OCI-M1 (cell line): ENCODE results near the gene CHRNG.

Experiments
- DNase-seq: peaks from one replicate; lab custom pipeline; 2025; lab: John Stamatoyannopoulos, UW

The CHRNG gene

GRCh38 chr2:232578626-232579025 lies 39.1 kb downstream of the CHRNG start:
- no peak for DNase-seq

DNA sequence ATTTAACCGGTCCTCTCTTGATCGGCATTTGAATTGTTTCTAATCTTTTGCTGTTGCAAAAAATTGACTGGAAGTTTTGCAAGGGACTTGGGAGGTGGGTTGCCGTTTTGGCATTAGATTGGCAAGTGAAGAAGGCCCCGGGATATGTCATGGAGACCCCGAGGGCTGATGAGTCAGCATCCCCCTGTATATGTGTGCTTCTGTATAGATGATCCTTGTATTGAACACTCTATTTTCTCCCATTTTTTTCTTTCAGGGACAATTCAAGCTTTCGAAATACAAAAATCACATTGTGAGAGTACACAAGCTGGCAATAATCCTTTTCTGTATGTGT lies 41.1 kb downstream of the CHRNG start:
- no peak for DNase-seq

- DNase-seq: no peak
Measured at GRCh38 chr2:232581725-232582124, 42.2 kb downstream of the CHRNG start.

- no peak for DNase-seq
Measured at GRCh38 chr2:232584238-232584637, 44.7 kb downstream of the CHRNG start.

GRCh38 chr2:232586943-232587505 lies 47.5 kb downstream of the CHRNG start:
- DNase-seq: no peak

GRCh38 chr2:232587512-232587911 lies 48.0 kb downstream of the CHRNG start:
- DNase-seq: no peak

DNA sequence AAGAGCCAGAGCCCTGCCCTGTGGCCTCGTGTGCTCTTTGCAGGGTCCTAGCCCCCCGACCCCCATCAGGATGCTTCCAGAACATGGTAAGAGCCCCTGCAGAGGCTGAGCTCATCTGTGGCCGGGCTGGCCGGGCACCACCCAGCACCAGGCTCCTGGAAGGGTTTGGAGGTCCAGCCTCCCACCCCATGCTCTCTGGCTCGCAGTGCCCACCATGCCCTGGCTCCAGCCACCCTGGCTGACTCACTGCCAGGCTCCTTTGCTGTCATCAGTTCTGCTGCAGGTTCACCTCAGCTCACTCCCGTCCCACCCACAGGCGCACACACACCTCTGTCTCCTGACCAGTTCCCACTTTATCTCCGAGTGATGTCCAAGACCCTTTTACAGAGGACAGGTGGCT lies 48.5 kb downstream of the CHRNG start:
- no peak for DNase-seq

DNA sequence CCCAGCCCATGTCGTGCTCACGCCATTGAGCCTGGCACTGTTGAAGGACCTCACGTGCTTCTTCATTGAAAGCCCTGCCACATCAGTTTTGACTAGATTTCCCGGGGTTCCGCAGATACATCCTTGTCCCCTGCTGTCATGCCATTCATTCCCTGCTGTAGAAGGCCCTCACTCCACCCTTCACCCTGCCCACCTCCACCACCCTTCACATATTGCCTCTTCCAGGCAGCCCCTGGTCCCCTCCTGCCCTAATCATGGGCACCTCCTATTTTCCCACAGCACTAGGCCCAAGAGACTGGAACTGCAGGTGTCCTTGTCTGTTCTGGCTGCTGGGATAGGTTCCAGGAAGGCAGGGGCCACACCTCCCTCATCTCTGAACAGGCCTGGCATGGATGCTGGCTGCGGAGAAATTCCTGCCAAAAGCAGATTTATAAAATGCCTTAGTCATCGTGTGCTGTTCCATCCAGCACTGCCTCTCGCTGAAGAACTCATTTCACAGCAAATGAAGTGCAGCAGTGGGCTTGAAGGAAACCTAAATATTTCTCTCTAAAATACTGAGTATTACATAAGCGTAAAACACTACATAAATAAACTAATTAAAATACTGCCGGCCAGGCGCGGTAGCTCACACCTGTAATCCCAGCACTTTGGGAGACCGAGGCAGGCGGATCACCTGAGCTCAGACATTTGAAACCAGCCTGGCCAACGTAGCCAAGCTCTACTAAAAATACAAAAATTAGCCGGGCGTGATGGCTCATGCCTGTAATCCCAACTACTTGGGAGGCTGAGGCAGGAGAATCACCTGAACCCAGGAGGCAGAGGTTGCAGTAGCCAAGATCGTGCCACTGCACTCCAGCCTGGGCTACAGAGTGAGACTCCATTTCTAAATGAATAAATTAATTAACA lies 49.4 kb downstream of the CHRNG start:
- no peak for DNase-seq

DNA sequence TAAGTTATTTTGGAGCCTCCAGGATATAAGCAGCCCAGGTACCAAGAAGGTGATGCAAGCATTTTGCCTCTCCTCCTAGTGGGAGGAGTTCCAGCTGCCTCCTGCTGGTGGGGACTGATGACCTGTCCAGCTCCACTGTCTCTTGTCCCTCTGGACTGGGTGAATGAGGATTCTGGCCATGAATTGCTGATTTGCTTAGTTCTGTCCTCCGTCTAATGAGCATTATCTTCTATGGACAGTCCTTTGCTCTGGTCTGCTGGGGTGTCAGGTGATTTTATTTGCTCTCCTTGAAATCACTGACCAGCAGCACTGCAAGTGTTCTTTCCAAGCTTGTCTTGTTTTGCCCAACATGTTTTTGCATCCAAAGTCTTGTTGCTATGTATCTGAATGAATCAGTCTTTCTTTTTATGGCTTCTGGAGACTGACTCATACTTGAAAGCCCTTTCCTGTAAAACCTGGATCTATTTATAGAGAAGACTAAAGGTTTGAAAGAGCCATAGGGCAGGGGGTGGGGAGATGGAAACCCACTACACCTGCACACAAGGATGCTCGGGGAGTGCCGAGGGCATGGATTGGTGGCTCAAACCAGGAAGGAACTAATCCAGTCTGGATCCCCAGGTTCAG lies 53.4 kb downstream of the CHRNG start:
- DNase-seq: no peak

DNA sequence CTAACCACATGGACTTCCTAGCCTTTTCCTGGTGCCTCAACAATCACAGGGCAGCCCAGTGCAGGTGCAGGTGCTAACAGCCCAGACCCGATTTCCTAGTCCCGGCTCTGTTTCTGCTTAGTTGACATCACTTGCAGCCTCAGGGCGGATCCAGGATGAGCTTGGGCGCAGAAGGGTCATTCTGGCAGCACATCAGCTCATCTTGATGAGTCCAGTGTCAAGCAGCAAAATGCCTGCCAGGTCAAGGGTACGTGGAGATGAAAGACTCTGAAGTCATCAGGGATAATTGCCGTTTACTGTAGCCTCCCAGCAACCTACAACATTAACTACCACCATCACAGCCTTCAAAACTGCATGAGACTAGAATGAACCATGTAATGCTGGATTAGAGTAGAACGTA lies 54.5 kb downstream of the CHRNG start:
- DNase-seq: no peak
